Mammary epithelial cell (primary cell): ENCODE data around the gene DNAAF1.

Experiments
- CTCF ChIP-seq, 2 donors: IDR thresholded peaks in 1 of 2; conservative IDR thresholded peaks in 1 of 2; 2 replicates each; pipeline ENCODE4 v1.5.1; 2011 to 2012; ENCODE audit warnings: inconsistent platforms in 2 of 2, low read length in 2 of 2, mild to moderate bottlenecking in 2 of 2, control low read depth in 1 of 2, low read depth in 1 of 2; ENCODE audit not compliant: insufficient read depth in 1 of 2; ENCODE audit errors: extremely low read depth in 1 of 2
- EZH2 ChIP-seq: IDR thresholded peaks from 2 replicates; pipeline ENCODE4 v1.6.1; 2012; ENCODE audit warnings: low read length, inconsistent platforms, borderline replicate concordance

DNA sequence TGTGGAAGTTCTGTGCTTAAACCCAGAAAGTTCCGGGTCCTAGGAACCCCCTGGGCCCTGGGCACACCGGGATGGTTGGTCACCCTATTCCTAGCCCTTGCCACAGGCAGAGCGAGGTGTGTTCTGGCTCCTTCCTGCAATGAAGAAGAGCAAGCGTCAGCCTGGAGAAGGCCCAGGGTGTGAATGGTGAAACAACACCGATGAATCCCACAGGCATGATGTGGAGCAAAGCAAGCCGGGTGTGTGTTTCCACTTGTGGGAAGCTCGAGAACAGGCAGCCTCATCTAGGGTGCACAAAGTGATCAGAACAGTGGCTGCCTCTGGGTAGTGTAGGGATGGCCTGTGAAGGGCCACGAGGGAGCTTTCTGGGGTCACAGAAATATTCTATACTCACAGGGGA, 80.9 kb downstream of the DNAAF1 start:
- TF ChIP-seq CTCF (conservative IDR thresholded peaks at IDR 0.05 in 1 of 2, IDR thresholded peaks at IDR 0.05 in 1 of 2; ENCODE audit: extremely low read depth in 1 of 2, insufficient read depth in 1 of 2, low read depth in 1 of 2, low read length in 2 of 2) (no peak), EZH2 (no peak)
